Lower lobe of right lung (tissue), 2 donors: Measurements from ENCODE around the gene SMAD2. TPM values are rescaled to one million over a fixed set of nuclear protein-coding genes. Genes with fewer than 3 reads are reported as not detected.
"Not testable (repeated sequence)": the region's sequence is repeated elsewhere in the genome, so short reads cannot be mapped to it uniquely, and the experiment has no call there.

Experiments
- ATAC-seq, 2 donors: fragments of 200-7000 bp; cut with Tn5 transposase; one replicate each; pipeline ENCODE4 v1.9.1; 2020 to 2022; ENCODE audit warnings: mild to moderate bottlenecking in 2 of 2, moderate library complexity in 2 of 2
- DNase-seq: peaks from one replicate; pipeline ENCODE4 v3.0.0-alpha.2; 2020
- H3K27ac ChIP-seq: fragments of 200-600 bp; one replicate; pipeline ENCODE4 v1.8.0; 2022
- H3K27me3 ChIP-seq: fragments of 200-600 bp; one replicate; pipeline ENCODE4 v1.8.0; 2022; ENCODE audit warnings: low read depth
- H3K36me3 ChIP-seq: fragments of 200-600 bp; one replicate; pipeline ENCODE4 v1.8.0; 2022; ENCODE audit warnings: mild to moderate bottlenecking
- H3K4me1 ChIP-seq: fragments of 200-600 bp; one replicate; pipeline ENCODE4 v1.8.0; 2022
- H3K4me3 ChIP-seq: fragments of 200-600 bp; one replicate; pipeline ENCODE4 v1.8.0; 2022; ENCODE audit warnings: mild to moderate bottlenecking
- H3K9me3 ChIP-seq: fragments of 200-600 bp; one replicate; pipeline ENCODE4 v1.8.0; 2022
- intact Hi-C: fragments of 100-400 bp; cut with DNase I; formaldehyde crosslinking; loops from one replicate; pipeline ENCODE4 v1.11.0; 2022
- total RNA-seq: library from RNA; stranded (reverse); fragmentation: NEBNext Ultra II Directional; extraction: Animal tissue kit (Norgen Biotek cat#: 25700); gene quantifications from one replicate; pipeline ENCODE4 v1.2.1, GENCODE V29; 2021
- TF ChIP-seq, protein P1 (sequence below): fragments of 200-600 bp; IDR thresholded peaks from one replicate; pipeline ENCODE4 v1.8.0; 2022; ENCODE audit warnings: antibody characterized with exemption, mild to moderate bottlenecking
- donor health status: DM: no; HTN: yes; CAD: no; lungs with severe emphysema.

SMAD2 gene
- total RNA-seq, 1 donor from 2014 or later: 161 TPM

DNA sequence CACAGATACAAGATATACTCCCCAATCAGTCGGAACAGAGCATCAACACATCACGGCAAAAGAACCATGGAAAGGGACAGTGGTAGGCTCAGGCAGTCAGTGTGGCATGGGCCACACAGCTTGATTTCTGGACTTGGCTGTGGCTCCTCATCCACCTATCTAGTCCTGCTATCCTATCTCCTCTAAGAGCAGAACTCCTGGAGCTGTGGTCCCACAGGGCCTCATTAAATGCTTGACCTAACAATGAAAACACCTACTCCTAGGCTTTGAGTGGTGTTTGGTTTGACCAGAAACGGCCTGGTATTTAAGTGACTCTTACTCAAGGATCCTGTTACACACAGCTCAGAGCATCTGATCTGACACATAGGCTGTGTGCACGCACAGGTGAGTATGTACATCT is 33.6 kb upstream of the SMAD2 start:
- H3K9me3 ChIP-seq: peaks cover 16% of the 10 kb centered on the region
- intact Hi-C loops: no loop called here
- no peak for ATAC-seq

DNA sequence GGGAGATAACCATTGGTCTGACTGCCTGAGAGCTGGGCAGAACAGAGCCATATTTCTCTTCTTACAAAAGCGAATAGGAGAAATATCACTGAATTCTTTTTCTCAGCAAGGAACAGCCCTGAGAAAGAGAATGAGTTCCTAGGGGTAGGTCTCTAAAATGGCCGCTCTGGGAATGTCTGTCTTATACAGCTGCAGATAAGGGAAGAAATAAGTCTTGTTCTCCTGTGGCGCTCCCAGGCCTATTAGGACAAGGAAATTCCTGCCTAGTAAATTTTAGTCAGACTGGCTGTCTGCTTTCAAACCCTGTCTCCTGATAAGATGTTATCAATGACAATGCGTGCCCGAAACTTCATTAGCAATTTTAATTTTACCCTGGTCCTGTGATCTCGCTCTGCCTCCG is 30.5 kb upstream of the SMAD2 start:
- DNase-seq, H3K27ac ChIP-seq, H3K4me3 ChIP-seq, H3K36me3 ChIP-seq, H3K4me1 ChIP-seq, H3K27me3 ChIP-seq, intact Hi-C loops, ATAC-seq: not testable (repeated sequence)
- H3K9me3 ChIP-seq: peaks cover 16% of the 10 kb centered on the region

More for the DNA sequence above, 33.6 kb upstream of the SMAD2 start:
- Histone ChIP-seq H3K27ac (no peak overlapping the region), H3K36me3 (no peaks in the 10 kb centered on the region), H3K27me3 (peaks cover 3% of the 10 kb centered on the region), H3K4me1 (no peaks in the 10 kb centered on the region), H3K4me3 (no peak overlapping the region)
- TF ChIP-seq, protein P1, sequence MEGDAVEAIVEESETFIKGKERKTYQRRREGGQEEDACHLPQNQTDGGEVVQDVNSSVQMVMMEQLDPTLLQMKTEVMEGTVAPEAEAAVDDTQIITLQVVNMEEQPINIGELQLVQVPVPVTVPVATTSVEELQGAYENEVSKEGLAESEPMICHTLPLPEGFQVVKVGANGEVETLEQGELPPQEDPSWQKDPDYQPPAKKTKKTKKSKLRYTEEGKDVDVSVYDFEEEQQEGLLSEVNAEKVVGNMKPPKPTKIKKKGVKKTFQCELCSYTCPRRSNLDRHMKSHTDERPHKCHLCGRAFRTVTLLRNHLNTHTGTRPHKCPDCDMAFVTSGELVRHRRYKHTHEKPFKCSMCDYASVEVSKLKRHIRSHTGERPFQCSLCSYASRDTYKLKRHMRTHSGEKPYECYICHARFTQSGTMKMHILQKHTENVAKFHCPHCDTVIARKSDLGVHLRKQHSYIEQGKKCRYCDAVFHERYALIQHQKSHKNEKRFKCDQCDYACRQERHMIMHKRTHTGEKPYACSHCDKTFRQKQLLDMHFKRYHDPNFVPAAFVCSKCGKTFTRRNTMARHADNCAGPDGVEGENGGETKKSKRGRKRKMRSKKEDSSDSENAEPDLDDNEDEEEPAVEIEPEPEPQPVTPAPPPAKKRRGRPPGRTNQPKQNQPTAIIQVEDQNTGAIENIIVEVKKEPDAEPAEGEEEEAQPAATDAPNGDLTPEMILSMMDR: no peak
- DNase-seq: no peak

DNA sequence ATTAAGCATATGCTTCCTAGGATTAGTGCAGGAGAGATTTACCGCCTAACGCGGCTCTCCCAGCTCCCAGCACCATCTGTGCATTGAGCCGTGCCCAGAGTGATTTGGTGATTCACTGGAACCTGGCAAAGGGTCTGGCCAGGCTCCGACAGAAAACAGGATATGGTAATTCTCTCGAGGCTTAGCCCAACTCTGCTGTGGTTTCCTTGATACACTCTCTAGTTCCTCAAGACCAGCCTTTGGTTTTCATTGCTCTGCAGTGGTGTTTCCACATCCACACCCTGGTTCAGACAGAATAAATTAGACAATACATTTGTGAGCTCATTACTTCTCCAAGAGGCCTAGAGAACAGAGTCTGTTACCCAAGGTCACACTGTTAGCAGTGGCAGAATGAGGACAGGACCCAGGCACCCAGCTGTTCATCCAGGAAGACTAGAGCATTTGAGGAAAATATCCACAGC is 23.0 kb upstream of the SMAD2 start:
- intact Hi-C loops: no loop called here
- peak; percentile 80 to 93 for ATAC-seq
- H3K9me3 ChIP-seq: no peaks in the 10 kb centered on the region
- DNase-seq: peak; percentile 52
- TF ChIP-seq, protein P1: no peak
- H3K4me3 ChIP-seq: no peak overlapping the region
- peaks cover 10% of the 10 kb centered on the region for H3K4me1 ChIP-seq
- H3K27me3 ChIP-seq: no peaks in the 10 kb centered on the region
- no peak overlapping the region for H3K27ac ChIP-seq
- H3K36me3 ChIP-seq: no peaks in the 10 kb centered on the region

DNA sequence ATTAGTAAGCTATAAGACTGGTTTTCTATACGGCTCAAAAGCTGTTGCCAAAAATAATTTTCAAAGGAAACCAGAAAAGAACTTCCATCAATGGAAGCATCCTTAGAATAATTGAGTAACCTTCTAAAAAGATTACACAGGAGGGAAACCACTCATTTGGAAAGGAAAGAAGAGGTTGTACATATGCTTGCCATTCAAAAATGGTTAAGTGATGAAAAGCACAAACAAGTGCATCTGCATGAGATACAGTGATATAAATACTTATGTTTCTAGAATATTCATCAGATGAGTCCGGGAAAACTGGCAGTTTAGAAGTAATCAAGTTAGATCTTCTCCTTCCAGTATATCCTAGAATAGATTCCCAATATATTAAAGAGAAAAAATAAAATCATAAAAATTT is 20.1 kb upstream of the SMAD2 start:
- no peaks in the 10 kb centered on the region for H3K9me3 ChIP-seq
- no peaks in the 10 kb centered on the region for H3K36me3 ChIP-seq
- ATAC-seq (no peak), DNase-seq (no peak)
- intact Hi-C loops: no loop called here
- no peaks in the 10 kb centered on the region for H3K27me3 ChIP-seq
- H3K4me1 ChIP-seq: peaks cover 10% of the 10 kb centered on the region
- TF ChIP-seq, protein P1: no peak
- H3K27ac ChIP-seq: no peak overlapping the region
- no peak overlapping the region for H3K4me3 ChIP-seq

DNA sequence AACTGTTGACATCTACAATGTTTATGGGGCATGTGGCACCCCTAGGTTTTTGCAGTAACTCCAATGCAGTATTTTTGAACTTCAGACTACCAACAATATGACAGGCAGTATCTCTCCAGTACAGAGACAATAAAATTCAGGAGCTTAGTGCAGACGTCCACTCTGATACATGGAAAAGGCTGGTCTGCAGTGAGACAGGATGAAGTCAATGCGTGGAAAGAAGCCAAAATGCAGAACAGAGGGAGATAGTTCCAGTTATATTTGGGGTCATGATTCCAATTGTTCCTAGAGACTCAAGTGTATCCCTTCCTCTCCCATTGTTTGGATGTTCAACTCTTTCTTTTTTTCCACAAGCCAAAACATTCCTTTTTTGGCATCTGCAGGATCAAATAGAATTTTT is 18.7 kb upstream of the SMAD2 start:
- Histone ChIP-seq H3K4me3 (no peak overlapping the region), H3K9me3 (no peaks in the 10 kb centered on the region), H3K27ac (no peak overlapping the region), H3K36me3 (no peaks in the 10 kb centered on the region), H3K27me3 (no peaks in the 10 kb centered on the region), H3K4me1 (peaks cover 10% of the 10 kb centered on the region)
- no peak for ATAC-seq
- DNase-seq: no peak
- TF ChIP-seq, protein P1: no peak
- intact Hi-C loops: no loop called here

DNA sequence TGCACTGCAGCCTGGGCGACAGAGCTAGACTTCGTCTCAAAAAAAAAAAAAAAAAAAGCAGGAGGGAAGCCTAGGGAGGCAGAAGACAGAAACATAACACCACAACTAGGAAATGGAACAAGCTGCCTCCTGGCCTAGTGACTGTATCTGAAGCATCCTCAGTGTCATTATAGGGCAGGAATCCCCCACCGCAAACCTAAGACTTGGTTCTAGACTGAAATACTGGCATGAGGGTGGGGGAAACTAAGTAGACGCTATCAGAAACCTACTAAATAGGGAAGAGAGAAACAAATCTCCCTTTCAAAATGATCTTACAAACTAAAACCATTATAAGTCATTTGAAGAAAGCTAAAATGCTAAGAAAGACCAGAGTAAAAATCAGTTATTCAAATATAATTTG is 16.4 kb upstream of the SMAD2 start:
- Histone ChIP-seq H3K27me3 (no peaks in the 10 kb centered on the region), H3K4me3 (no peak overlapping the region), H3K36me3 (no peaks in the 10 kb centered on the region), H3K9me3 (no peaks in the 10 kb centered on the region), H3K4me1 (no peaks in the 10 kb centered on the region), H3K27ac (no peak overlapping the region)
- TF ChIP-seq, protein P1: no peak
- DNase-seq (no peak), ATAC-seq (no peak)
- intact Hi-C loops: no loop called here
